HG03469 (cell line): Measurements from ENCODE around the gene PITPNM2.
"Not testable (repeated sequence)": the region's sequence is repeated elsewhere in the genome, so short reads cannot be mapped to it uniquely, and the experiment has no call there.

ENCODE experiments used
- ATAC-seq: cut with Tn5 transposase; IDR thresholded peaks from one replicate; pipeline ENCODE4 v1.9.1; 2021; ENCODE audit warnings: mild to moderate bottlenecking, moderate library complexity, moderate number of reproducible peaks; ENCODE audit not compliant: unreplicated experiment

Gene PITPNM2

GRCh38 chr12:123121670-123122069, 29.2 kb downstream of the PITPNM2 start:
- ATAC-seq: no peak

- ATAC-seq: no peak
Measured at GRCh38 chr12:123120452-123121166, 30.3 kb downstream of the PITPNM2 start.

GRCh38 chr12:123119808-123120207, 31.1 kb downstream of the PITPNM2 start:
- ATAC-seq: no peak

GRCh38 chr12:123118497-123118896, 32.4 kb downstream of the PITPNM2 start:
- no peak for ATAC-seq

GRCh38 chr12:123115409-123116121, 35.3 kb downstream of the PITPNM2 start:
- ATAC-seq: no peak

DNA sequence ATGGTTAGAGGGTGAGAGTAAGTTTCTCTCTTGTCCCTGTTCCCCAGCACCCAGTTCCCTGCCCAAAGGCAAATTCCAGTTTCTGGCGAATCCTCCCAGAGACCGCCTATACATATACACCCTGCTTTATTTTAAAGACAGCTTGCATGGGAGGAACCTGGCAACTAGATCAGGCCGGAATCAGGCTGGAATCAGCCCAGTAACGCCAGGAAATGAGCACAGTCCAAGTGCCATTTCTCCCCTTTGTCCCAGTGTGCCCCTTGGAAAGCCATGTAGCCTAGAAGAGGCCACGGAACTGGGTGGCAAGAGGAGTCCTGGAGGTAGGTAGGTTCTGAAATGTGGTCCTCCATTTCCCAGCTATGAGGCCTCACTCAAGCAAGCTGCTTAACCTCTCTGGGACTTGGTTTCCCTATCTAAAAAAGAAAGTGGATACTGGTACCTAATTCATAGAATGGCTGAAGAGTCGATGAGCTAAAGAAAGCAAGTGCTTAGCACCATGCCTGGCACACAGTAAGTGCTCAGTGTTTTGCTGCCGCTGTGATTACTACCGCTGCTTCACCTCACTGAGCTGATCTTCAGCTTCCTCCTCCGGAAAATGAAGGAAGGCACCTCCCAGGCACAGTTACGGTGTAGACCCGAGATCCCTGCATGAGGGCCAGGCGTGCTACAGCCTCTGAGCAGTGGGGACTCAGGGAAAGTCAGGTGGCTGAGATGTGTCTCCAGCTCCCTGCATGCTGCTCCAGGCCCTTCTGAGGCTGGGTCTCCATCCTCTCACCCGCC, 36.4 kb downstream of the PITPNM2 start:
- no peak for ATAC-seq

GRCh38 chr12:123113026-123113425, 37.9 kb downstream of the PITPNM2 start:
- no peak for ATAC-seq

- no peak for ATAC-seq
Measured at GRCh38 chr12:123111498-123112165, 39.3 kb downstream of the PITPNM2 start.

- no peak for ATAC-seq
Measured at GRCh38 chr12:123109319-123109772, 41.5 kb downstream of the PITPNM2 start.

DNA sequence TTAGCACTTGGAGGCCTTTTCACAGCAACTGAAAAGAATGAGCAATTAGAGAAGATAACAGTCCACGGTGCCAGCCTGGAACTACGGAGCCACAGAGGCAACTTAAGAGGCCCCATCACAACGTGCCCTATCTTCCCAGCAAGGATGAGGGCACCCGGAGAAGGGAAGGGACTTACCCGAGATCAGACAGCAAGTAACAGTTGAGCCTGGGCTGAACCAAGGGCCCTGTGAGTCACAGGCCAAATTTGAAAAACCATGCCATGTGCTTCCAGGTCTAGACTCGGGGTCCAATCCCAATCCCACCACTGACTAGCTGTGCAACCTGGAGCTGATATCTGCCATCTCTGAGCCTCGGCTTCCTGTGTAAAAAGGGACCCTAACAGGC, 42.2 kb downstream of the PITPNM2 start:
- no peak for ATAC-seq

DNA sequence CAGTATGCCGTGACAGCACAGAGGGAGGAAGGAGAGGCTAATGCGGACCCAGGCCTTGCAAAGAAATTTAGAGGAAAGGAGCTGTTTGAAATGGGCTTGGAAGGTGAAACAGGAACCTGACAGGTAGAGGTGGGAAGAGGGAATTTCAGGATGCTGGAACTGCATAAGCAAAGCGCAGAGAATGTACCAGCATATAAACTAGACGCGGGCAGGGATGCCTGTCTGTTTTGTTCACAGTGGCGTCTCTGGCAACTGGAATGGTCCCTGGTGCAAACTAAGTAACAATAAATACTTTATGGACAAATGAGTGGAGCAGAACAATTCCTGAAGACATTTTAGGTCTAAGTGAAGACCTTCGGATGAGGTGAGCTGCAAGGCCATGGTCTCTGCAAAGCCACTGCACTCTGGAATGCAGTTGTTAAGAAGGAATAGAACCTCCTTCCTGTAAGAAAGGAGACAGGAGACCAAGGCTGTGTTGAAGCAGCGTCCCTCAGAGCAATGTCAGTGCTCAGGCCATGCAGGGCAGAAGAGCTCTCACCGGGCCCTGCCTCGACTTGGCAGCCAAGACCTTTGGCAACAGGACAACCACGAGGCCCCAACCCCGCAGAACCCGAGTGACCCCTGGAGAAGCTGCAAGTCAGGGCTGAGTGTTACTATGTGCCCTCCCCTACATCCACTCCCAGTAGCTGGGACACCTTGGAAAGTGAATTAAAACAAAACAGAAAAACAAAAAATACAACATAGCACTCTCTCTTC, 42.8 kb downstream of the PITPNM2 start:
- no peak for ATAC-seq

- no peak for ATAC-seq
Measured at GRCh38 chr12:123106640-123107359, 44.1 kb downstream of the PITPNM2 start.

GRCh38 chr12:123105211-123105826, 45.6 kb downstream of the PITPNM2 start:
- ATAC-seq: no peak

GRCh38 chr12:123104809-123105208, 46.1 kb downstream of the PITPNM2 start:
- ATAC-seq: no peak

- ATAC-seq: not testable (repeated sequence)
Measured at GRCh38 chr12:123104094-123104493, 46.8 kb downstream of the PITPNM2 start.

GRCh38 chr12:123102781-123103503, 47.9 kb downstream of the PITPNM2 start:
- no peak for ATAC-seq

DNA sequence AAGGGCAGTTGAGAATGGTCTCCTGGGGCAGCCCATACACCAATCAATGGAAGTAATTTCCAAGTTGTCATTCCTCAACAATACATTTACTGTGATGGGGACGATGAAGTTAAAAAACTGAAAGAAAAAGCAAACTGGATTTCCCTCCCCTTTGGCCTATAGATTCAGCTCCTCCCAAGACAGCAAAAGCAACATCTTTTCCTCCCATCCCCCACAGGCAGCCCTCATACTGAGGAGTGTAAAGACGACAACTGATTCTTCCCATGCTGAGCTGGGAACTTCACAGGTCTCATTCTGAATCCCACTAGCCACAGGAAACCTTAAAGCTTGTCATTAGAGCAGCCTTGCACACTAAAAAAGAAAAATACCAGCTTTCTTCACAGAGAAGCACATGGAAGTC, 48.5 kb downstream of the PITPNM2 start:
- ATAC-seq: no peak

- no peak for ATAC-seq
Measured at GRCh38 chr12:123101526-123101925, 49.4 kb downstream of the PITPNM2 start.
